Right forelimb (tissue), 1 donor: ENCODE results near the gene MSRB3.
"Not testable (repeated sequence)": the region's sequence is repeated elsewhere in the genome, so short reads cannot be mapped to it uniquely, and the experiment has no call there.

Source experiments
- DNase-seq: peaks from one replicate; pipeline ENCODE4 v3.0.0-alpha.2; 2018

The MSRB3 gene

DNA sequence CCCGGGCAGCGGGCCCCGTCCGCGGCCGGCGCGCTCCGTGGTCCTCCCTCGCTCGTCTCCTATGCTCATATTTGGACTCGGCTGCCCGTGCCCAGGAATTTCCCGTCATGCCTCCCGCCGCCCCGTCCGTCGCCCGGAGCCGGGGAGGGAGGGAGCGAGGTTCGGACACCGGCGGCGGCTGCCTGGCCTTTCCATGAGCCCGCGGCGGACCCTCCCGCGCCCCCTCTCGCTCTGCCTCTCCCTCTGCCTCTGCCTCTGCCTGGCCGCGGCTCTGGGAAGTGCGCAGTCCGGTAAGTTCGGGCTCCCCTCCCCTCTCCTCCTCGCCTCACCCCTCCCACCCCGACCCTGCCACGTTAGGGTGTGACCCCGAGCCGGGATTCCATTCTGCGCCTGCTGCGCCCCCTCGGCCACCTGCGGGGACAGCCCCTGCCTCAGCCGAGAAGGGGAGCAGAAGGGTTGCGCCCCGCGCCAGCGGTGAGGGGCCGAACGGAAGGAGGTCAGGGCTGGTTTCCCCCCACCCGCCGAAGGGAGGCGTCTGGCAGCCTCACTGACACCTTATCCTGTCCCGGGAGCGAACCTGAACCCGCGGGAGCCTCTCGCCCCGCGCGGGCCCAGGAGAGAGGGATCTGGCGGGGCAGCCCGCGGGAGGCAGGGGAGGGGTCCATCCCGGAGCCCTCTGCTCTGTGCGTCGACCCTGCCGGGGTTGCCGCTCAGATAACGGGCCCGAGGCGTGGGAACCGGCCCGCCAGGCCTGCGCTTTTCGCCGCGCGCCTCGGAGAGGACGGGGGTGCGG lies at the start of gene MSRB3:
TSS of gene MSRB3 (plus strand) at position 108 of the 793 bp plus-strand sequence. CDS start 29,897 bp downstream, outside the sequence.
- peak; percentile 88 for DNase-seq

DNA sequence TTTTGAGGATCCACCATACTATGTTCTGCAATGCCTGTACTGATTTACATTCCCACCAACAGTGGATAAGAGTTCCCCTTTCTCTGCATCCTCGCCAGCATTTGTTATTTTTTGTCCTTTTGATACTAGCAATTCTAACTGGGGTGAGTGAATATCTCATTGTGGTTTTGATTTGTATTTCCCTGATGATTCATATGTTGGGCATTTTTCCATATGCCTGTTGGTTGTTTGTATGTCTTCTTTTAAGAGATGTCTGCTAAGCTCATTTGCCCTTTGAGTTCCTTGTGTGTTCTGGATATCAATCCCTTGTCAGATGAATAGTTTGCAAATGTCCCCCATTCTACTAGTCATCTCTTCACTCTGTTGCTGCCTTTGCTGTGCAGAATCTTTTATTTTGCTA lies 49.0 kb upstream of the MSRB3 start:
- DNase-seq = no peak

DNA sequence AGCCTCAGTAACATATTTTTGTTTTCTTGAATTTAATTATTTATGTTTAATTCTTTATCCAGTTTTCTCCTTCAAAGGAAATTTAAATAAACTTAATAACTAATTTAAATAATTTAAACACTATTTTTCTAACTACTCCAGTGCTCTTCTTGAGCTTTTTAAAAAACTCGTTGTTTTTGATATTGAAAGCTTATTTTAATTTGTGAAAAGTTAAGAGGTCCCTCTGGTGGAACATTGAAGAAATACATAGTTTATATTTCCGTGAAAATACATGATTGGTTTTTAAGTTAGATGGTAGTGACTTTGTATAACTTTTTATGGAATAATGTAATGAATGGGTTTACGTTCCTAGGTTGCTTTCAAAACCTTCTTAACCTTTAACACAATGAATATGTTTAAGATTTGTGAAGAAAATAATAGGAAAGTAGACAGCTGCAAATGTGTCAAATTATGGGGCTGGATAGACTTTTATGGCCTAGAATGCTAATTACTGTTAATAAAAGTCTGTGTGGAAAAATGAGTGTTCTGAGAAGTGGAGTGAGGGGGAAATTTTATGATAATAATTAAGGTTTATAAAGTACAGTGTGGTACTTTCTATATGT lies 45.9 kb upstream of the MSRB3 start:
- DNase-seq = no peak

DNA sequence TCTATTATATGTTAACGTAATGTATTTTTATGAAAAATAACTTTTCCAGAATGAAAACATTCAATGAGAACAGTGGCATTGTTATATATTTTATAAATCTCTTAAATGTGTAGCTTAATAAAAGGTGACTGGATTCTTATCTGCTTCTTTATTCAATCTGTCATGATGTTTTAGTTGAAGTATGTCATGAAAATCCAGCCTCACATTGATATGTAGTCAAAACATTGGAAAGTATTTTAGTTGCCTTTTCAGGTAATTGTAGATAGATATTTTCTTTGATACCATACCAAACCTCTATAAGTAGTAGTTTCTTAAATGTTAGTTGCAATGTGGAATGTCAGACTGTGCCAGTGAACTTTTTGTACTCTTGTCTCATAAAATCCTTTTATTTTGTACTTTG lies 41.3 kb upstream of the MSRB3 start:
- no peak for DNase-seq

DNA sequence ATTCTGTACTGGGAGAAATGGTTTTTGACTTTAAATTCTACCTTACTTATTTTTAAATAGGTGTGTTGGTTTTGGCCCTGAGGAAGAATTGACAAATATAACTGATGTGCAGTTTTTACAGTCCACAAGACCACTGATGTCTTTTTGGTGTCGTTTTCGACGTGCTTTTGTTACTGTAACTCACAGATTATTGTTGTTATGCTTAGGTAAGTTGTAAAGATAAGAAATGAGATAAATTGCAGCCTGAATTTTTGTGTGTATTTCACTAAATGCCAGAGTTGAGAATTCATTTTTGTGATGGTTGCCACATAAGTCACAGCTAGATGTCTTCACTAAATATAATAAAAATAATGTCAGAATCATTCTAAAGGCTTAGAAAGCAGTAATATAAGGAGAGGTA lies 39.9 kb upstream of the MSRB3 start:
- no peak for DNase-seq

DNA sequence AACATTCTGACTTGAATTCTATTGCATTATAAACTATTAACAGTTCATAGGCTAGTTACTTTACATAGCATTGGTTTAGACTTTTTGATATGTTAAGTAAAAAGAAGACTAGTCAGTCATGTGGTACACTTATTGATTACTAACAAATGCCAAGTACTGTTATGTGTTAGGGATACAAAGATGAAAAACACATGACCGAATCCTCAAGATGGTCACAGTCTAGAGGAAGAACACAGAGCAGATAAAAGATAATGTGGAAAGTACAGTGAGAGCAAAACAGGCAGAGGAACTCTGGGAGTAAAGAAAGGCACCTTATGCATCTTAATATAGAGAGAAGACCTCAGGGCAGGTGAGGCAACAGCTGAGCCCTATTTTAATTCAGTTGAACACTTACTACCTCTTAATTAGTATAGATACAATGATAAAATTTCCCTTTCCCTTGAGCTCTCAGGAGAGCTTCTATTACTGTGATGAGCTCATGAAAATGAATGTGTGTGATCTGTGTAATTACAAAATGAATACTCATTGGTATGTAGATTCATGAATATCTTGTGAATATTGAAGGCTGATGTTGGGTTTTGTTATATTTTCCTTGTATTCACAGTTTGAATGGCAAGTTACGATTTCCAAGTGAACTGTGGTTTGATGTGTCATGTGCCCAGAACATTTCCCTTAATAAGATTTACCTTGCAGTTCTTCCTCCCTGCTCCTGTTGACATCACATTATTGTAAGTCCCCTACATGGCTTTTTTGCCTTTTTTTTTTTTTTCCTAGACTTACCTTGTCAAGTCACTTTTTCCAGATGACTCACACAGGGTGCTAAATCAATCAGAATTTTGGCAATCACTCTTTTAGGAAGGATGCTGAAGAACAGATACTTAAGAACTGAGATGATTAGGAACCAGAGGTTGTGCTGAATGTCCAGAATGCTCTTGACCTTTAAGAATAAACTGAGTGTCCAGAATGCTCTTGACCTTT lies 29.5 kb upstream of the MSRB3 start:
- DNase-seq = no peak

DNA sequence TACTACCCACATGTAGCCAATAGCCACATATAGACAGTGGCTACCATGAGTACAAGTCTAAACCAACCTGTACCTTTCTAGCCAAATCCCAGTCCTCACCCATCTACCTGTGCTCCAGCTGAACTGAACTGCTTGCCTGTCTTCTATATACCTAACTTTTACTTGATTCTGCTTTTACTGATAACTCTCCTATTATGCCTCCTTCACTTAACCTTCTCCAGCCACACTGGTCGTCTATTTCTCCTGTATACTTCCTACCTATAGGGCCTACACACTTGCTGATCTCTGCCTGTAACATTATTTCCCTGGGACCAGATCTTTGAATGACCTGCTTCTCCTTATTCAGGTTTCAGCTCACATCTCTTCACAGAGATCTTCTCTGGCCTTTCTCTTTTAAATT lies 26.0 kb upstream of the MSRB3 start:
- no peak for DNase-seq

DNA sequence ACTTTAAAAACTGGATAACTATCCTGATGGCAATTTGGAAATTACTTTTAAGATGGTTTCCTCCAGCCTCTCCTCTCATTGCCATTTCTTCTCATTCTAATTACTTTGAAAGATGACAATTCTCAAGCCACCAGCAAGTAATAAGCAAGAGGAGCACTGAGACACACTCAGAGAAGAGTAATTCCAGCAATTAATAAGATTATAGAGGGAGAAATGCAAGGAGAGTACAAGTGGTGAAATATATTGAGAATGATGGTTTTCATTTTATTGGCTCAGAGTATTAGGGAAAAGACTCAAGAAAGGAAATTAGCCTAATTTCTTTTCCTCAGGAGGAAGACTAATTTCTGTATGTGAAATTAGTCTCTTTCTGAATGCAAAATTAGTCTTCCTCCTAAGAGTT lies 20.5 kb upstream of the MSRB3 start:
- no peak for DNase-seq

DNA sequence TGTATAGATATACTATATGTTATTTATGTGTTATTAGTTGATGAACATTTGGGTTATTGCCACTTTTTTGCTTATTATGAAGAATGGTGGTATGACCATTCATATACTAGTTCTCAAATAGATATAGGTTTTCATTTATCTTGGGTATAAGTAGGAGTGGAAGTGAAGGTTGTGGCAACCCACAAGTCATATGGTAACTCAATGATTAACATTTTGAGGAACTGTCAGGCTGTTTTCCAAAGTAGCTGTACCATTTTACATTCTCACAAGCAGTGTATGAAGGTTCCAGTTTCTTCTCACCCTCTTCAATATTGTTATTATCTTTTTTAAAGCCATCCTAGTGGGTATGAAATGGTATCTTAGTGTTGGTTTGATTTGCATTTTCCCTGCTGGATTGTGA lies 19.0 kb upstream of the MSRB3 start:
- DNase-seq = no peak

DNA sequence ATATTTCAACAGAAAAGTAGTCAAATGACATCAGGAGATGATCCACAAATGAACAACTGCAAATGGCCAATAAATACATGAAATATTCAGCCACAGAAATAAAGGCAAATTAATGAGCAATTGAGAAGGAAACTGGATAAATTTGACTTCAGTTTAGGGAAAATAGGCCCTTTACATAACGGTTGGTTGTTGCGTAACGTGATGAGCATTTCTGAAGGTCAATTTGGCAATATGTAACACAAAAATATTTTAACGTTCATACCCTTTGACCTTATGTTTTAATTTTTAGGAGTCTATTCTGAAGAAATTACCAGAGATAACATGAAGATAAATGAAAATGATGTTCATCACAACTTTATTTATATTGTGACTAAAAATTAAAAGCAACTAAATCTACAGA lies 14.7 kb upstream of the MSRB3 start:
- no peak for DNase-seq

DNA sequence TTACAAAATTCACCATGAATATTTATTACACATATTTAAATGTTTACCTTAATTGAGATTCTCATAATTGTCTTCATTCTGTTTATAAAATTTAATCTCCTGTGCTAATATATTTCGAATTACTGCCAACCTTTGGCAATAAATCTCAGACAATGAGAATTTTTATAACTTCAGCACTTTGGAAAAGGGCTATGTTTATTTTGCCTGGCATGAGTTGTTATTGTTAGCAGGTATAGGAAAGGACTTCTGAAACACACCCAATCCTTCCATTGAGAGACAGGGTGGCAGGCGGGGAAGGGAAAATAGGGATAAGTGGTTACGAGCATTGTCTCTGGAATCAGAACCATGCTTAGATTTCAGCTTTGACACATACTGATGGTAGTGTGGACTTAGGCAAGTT lies 12.1 kb upstream of the MSRB3 start:
- DNase-seq = no peak

DNA sequence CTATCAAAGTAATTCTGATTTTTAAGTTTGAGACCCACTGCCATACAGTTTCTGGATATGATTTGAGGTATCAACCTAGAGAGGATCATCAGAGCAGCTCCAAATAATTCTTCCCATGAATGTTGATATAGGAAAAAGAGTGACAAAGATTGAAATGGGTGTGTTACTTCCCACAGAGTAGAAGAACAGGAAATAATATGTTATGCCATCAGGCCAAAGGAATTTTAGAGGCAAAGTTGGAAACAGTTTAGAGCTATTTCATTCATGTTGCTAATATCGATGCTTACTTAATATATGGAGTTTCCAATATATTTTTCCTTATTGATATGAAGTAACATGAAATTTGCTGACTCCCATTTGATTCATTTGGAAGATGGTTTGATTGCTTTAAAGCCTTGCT lies 8.9 kb upstream of the MSRB3 start:
- no peak for DNase-seq

DNA sequence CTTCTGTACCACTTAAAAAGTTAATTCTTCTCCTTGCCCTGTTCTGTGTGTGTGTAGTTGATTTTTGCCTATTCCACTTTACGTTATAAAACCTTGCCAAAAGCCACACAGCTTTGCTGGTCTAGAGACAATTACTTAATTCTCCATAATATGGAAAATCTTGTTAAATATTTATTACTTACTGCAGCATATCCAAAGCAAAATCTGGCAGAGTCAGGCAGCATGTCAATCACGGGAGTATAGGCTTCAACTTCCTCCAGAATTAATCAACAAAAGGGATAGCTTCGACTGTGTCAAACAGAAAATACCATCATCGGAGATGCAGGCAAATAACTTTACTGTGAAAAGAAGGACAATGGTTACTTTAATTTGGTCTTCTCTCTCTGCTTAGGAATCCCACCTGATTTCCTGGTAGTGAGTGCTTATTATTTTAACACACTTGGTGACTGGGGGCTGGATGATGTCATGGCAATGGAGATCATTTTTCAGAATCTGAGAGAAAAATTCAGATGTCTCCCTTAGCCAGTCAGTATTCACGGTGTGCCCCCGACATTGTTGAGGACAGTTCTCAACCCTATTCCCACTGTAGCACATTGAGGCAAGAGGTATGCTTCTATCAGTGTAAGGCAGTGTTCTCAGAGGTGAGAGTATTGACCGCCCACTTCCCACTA lies 3.7 kb upstream of the MSRB3 start:
- DNase-seq = no peak

DNA sequence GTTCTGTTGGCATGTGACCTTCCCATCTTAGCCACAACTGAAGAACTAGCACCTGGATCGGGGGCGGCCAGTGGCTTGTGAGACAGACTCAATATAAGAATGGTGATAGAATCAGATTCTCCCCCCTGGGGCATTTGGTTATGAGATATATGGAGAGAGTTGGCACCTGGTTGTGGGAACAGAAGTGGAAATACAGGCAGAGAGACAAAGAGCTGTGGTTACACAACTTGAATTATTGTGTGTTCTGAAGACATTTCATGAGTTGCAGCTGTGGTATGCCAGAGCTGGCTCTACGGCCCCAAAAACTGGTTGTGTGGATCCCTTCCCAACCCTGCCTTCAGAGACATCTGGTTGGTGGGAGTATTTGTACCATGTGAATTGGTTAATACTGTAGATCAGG lies 2.9 kb upstream of the MSRB3 start:
- no peak for DNase-seq

DNA sequence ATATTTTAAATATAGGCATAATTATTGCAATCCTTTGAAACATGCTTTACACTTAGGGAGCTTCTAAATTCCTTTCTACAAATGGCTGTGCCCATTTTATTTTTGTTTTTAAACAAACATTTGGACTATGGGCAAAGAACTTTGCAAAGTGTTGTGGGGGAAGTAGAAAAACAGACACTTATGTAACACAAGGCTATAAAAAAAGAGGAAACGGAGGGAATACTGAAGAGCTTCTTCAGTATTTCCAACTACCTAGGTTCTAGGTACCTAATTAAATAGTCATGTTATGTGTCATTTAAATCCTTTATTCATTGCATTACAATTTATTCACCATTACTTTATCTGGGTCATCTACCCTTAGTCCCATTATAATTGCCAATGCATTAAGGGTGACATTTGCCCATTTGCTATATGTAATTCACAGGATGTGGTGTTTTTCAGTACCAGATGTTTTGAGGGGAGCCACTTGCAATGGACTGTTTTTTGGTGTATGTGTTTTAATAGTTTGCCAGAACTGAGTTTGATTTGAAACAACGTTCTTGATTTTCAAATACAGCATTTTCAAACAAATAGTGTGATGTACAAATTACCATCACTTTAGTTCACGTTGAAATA lies 1.5 kb upstream of the MSRB3 start:
- no peak for DNase-seq

DNA sequence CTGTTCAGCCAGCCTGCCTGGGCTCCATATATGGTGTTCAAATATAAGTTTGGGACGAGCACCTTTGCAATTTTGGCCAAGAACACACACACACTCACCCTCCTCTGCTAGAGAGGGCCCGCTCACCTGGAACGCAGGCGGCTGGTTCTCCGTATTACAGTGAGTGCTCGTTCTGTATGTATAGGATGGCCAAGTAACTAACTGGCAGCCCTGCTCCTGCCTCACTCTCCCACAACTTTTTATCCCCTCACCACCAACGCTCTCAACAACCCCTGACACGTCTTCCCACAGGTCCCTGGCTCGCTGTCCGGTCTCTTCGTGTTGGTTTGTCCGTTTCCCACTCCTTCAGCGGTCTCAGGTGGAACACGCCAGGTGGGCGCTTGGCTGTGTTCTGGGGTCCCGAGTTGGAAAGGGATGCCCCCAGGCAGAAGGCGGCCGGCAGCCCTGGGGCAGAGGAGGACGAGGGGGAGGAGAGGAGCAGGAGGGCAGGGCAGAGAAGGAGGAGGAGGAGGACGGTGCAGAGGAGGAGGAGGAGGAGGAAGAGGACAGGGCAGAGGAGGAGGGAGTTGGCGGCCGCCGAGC lies 398 bp upstream of the MSRB3 start:
- DNase-seq = no peak

DNA sequence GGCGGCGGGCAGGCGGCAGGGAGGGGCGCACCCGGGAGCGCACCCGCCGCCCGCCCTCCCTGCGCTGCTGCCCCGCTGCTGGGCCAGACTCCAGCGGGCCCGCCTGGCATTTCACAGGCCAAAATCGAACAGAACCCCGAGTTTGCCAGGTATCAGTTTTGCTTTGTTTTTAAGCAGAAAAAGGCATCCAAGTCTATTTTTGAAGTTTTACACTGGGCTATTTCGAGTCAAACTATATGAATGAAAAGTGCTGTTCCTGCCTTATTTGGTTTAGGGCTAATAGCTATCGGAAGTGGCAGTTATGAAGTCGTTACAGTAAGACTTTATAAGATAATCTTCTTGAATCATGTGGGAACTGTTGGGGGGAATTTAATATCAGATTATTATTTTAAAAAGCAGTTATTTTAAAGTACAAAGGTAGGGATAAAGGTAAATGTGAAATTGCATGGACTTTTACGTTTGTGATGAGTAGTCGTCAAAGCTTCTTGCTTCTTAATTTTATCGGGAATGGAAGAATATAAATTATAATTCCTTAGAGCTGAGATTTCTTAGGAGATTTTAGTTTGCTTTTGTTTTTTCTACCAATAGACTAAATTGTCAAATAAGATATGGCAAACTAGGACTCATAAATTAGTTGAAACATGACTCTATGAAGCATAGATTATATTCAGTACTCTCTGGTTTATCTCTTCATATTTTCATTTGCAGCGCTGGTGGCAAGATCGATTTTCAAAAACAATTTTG lies 1.1 kb downstream of the MSRB3 start:
- no peak for DNase-seq

DNA sequence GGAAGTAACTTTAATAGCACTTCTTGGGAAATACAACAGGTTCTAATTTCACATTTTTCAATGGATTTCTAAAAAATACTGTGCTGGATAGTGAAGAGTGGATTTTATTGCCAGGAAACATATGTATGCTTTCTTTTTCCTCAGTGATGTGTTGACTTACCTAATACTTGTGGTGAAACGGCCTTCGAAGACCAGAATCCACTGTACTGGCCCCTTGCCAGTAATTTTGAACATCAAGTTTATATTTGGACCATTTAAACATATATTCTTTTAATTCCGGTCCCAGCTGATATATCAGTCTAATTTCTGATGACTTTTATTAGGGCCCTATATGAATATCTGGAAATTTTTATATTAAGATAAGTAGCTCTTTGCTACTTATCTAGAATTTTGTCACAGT lies 1.8 kb downstream of the MSRB3 start:
- DNase-seq = no peak

DNA sequence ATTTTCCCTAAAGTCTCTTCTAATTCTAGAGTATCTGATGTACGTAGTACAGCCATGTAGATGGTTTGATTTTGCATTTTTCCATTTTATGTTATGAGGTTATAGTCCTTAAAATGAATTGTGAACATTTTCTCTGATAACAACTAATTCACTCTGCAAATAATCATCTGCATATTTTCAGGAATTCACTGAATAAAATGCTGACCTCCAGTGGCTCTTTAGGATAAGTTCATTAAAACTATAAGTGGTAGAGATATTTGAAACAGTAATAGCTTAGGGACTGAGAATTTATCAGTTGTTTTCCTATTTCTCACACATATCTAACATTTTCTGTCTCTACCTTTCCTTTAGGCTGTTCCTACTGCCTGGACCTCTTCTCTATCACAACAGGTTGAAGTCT lies 4.4 kb downstream of the MSRB3 start:
- DNase-seq = no peak

DNA sequence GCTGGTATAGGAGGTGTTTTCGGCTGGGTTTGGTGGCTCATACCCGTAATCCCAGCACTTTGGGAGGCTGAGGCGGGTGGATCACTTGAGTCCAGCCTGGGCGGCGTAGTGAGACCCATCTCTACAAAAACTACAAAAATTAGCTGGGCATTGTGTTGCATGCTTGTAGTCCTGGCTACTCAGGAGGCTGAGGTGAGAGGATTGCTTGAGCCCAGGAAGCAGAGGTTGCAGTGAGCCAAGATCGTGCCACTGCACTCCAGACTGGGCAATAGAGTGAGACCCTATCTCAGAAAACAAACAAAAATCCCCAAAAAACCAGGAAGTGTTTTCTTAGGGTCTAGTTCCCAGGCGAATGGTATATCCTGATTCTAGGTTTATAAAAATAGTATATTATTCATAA lies 7.0 kb downstream of the MSRB3 start:
- DNase-seq = not testable (repeated sequence)

DNA sequence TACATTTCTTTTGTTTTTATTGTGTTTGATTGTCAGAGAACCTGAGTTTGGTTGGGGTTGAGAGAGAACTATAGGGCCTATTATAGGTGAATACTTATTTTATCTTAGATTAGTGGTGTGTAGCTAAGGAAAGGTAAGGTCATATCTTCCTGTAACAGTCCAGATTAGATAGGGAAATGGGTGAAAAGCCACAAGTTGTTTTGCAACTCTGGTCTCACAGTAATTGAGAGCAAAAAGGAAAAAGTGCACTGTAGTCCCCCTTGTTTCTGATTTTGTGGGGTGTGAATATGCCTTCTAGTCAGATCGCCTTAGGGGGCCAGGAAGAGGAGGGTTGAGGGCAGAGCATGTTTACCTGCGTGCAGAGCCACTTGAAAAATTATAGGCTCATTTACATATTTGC lies 8.9 kb downstream of the MSRB3 start:
- DNase-seq = no peak
